Measurements from ENCODE around the gene NCKAP5. TPM values are rescaled to one million over a fixed set of nuclear protein-coding genes. Genes with fewer than 3 reads are reported as not detected.

The NCKAP5 gene
- total and polyA plus RNA-seq, 2 of the 8 experiments (the other 6 are each of a cell fraction or from before 2014, with no cell fraction given): 0.27 to 0.86 TPM

DNA sequence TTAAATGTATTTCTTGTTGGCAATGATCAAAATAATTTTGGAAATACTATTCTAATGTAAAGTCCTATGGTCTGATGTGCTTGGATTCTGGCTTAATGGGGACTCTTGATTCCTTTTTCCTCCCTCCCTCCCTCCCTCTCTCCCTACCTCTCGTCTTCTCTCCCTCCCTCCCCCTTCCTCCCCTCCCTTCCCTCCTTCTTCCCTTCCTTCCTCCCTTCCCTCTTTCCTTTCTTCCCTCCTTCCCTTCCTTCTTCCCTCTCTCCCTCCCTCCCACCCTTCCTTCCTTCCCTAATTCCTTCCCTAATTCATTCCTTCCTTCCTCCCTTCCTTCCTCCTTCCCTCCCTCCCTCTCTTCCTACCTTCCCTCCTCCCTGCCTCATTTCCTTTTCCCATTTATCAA lies 19.9 kb upstream of the NCKAP5 start:
- Histone ChIP-seq H3K4ac (replicated peaks; ENCODE audit: insufficient read length, low read depth, low read length) (no peak overlapping the region), H3K18ac (ENCODE audit: extremely low read depth, low read length) (no peak overlapping the region), H3K9me3 (ENCODE audit: insufficient read depth in 2 of 2, low read depth in 1 of 2, low read length in 1 of 2) (no peaks in the 10 kb centered on the region), H3K4me2 (ENCODE audit: insufficient read depth in 1 of 2, low read depth in 2 of 2, low read length in 2 of 2) (no peak overlapping the region), H4K91ac (replicated peaks; ENCODE audit: insufficient read length, low read length) (no peak overlapping the region), H3K14ac (ENCODE audit: insufficient read length) (no peak overlapping the region), H3K36me3 (ENCODE audit: control insufficient read depth in 2 of 4, insufficient read depth in 4 of 4, low read length in 3 of 4) (no peaks in the 10 kb centered on the region), H4K8ac (ENCODE audit: extremely low read depth, insufficient read depth, low read length) (no peak overlapping the region), H3K23me2 (ENCODE audit: low read depth, low read length) (no peaks in the 10 kb centered on the region), H3K4me3 (ENCODE audit: extremely low read depth in 1 of 4, insufficient read depth in 2 of 4, low read depth in 3 of 4, low read length in 4 of 4) (no peak overlapping the region), H2BK15ac (ENCODE audit: low read length) (no peak overlapping the region), H3K27ac (ENCODE audit: low read depth, low read length) (no peak overlapping the region), H2AK5ac (ENCODE audit: low read depth, low read length) (no peak overlapping the region), H3K4me1 (replicated peaks in 1 of 4; ENCODE audit: control insufficient read depth in 3 of 4, insufficient read depth in 4 of 4, low read length in 3 of 4) (no peaks in the 10 kb centered on the region), H3K79me2 (ENCODE audit: control insufficient read depth in 1 of 2, insufficient read depth in 2 of 2, low read length in 2 of 2) (no peaks in the 10 kb centered on the region), H3K9ac (replicated peaks in 1 of 4; ENCODE audit: extremely low read depth in 1 of 4, low read depth in 3 of 4, low read length in 3 of 4) (no peak overlapping the region), H4K5ac (ENCODE audit: insufficient read length, low read depth, low read length) (no peak overlapping the region), H3K56ac (replicated peaks; ENCODE audit: insufficient read length, low read depth, low read length) (no peak overlapping the region), H2BK12ac (ENCODE audit: low read depth, low read length) (no peak overlapping the region), H4K20me1 (replicated peaks in 1 of 2; ENCODE audit: control insufficient read depth in 1 of 2, insufficient read depth in 2 of 2, low read length in 2 of 2) (no peaks in the 10 kb centered on the region), H3K79me1 (ENCODE audit: low read depth, low read length) (no peaks in the 10 kb centered on the region), H2BK5ac (ENCODE audit: low read depth, low read length) (no peak overlapping the region), H3K23ac (ENCODE audit: insufficient read length) (no peak overlapping the region), H3K27me3 (replicated peaks in 1 of 4; ENCODE audit: control insufficient read depth in 3 of 4, extremely low read depth in 1 of 4, insufficient read depth in 3 of 4, low read length in 3 of 4) (no peaks in the 10 kb centered on the region), H2BK120ac (replicated peaks; ENCODE audit: low read depth, low read length) (no peak overlapping the region), H2AFZ (ENCODE audit: low read length) (no peak overlapping the region), H2BK20ac (ENCODE audit: low read length) (no peak overlapping the region)
- DNase-seq (ENCODE audit: low read depth in 1 of 2, low spot score in 2 of 2) (no peak), FAIRE-seq (no peak)
- POLR2A ChIA-PET (ENCODE audit: partially characterized antibody): no interaction called here
- CTCF ChIA-PET (ENCODE audit: partially characterized antibody): no interaction called here
- TF ChIP-seq SP4 (IDR thresholded peaks at IDR 0.05; ENCODE audit: low read length): no peak
- no peak for TF ChIP-seq SP2 (IDR thresholded peaks at IDR 0.05; ENCODE audit: low read length)
- no peak for TF ChIP-seq EP300 (IDR thresholded peaks at IDR 0.05; ENCODE audit: borderline replicate concordance in 1 of 2, low read depth in 2 of 2, low read length in 2 of 2)
- TF ChIP-seq FOSL1 (IDR thresholded peaks at IDR 0.05; ENCODE audit: insufficient read depth, low read depth, low read length): no peak
- no peak for TF ChIP-seq SP1 (IDR thresholded peaks at IDR 0.05; ENCODE audit: low read depth, low read length)
- TF ChIP-seq SAP30 (IDR thresholded peaks at IDR 0.05; ENCODE audit: insufficient read depth, insufficient replicate concordance, low read length): no peak
- TF ChIP-seq ASH2L (IDR thresholded peaks at IDR 0.05; ENCODE audit: low read length): no peak
- no peak for TF ChIP-seq CBX5 (IDR thresholded peaks at IDR 0.05; ENCODE audit: low read depth, low read length)
- TF ChIP-seq TAF1 (IDR thresholded peaks at IDR 0.05; ENCODE audit: low read depth, low read length): no peak
- WGBS, 2 experiments (ENCODE audit: extremely low coverage in 1 of 2, insufficient coverage in 1 of 2, insufficient read length in 1 of 2, insufficient replicate concordance in 2 of 2, low coverage in 1 of 2, low lambda C conversion rate in 2 of 2, missing lambda C conversion rate in 1 of 2): no CpG with 5 or more reads among the region's 1 CpG
